Prostate gland (tissue), 1 donor: ENCODE results near the gene ERMARD.

Experiments
- POLR2A ChIP-seq: fragments of 450-650 bp; IDR thresholded peaks from one replicate; pipeline ENCODE4 v1.6.1; 2016; ENCODE audit warnings: antibody characterized with exemption, mild to moderate bottlenecking
- POLR2AphosphoS5 ChIP-seq: sonication (generic); formaldehyde crosslinking; IDR thresholded peaks from one replicate; pipeline ENCODE4 v1.6.1; 2017; ENCODE audit warnings: antibody characterized with exemption

DNA sequence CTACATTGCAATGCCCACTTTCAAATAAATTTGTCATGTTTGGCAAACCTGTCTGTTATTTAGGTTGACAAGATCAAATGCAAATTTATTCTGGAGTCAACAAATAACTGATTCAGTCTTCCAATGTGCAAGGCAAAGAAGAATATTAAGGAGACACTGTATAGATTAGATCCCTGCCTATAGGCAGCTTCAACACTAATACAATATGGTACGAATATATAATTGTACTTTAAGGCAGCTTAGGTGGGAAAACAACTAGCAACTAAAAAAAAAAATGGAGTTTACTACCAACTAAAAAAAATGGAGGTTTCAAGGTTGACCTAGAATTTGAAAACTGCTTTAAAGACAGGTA is 25.4 kb upstream of the ERMARD start:
- TF ChIP-seq POLR2AphosphoS5 (no peak), POLR2A (no peak)
